ENCODE data around the gene AMH.

Gene AMH

DNA sequence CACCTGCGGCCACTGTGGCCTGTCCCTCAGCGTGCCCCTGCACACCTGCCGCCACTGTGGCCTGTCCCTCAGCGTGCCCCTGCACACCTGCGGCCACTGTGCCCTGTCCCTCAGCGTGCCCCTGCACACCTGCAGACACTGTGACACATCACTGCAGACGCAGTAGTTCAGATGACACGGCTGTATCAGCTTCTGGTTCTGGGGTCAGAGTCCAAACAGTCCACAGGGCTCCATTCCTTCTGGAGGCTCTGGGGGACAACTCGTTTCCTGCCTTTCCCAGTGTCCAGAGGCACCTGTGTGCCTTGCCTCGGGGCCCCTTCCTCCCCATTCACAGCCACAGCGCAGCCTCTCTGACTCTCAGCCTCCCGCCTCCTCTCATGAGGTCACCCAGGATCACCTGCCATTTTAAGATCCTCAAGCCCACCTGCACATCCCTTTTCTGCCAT lies 7.0 kb upstream of the AMH start:
- TF ChIP-seq ZFX (IDR thresholded peaks at IDR 0.05; ENCODE audit: borderline replicate concordance): no peak
- TF ChIP-seq, protein P1, sequence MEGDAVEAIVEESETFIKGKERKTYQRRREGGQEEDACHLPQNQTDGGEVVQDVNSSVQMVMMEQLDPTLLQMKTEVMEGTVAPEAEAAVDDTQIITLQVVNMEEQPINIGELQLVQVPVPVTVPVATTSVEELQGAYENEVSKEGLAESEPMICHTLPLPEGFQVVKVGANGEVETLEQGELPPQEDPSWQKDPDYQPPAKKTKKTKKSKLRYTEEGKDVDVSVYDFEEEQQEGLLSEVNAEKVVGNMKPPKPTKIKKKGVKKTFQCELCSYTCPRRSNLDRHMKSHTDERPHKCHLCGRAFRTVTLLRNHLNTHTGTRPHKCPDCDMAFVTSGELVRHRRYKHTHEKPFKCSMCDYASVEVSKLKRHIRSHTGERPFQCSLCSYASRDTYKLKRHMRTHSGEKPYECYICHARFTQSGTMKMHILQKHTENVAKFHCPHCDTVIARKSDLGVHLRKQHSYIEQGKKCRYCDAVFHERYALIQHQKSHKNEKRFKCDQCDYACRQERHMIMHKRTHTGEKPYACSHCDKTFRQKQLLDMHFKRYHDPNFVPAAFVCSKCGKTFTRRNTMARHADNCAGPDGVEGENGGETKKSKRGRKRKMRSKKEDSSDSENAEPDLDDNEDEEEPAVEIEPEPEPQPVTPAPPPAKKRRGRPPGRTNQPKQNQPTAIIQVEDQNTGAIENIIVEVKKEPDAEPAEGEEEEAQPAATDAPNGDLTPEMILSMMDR (IDR thresholded peaks at IDR 0.05): no peak
- no peak overlapping the region for H3K27ac ChIP-seq

DNA sequence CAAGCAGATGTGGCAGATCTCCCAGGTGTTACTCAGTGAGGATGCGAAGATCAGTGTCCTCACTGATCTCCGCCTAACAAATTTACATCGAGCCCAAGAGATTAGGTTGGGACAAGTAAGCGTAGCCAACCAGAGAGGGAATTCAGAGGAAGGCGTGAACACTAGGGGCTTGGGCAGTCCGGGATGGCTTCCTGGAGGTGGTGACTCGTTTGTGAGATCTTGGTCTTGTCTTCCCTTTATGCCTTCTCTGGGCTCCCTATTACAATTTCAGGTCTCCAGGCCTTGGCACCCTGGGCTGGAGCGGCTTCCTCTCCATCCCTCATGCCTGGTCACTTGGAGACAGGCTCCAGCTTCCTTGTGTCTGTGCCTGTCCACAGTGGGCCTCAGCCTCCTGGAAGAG lies 6.3 kb upstream of the AMH start:
- H3K27ac ChIP-seq: no peak overlapping the region
- TF ChIP-seq, protein P1 (IDR thresholded peaks at IDR 0.05): no peak
- no peak for TF ChIP-seq ZFX (IDR thresholded peaks at IDR 0.05; ENCODE audit: borderline replicate concordance)

DNA sequence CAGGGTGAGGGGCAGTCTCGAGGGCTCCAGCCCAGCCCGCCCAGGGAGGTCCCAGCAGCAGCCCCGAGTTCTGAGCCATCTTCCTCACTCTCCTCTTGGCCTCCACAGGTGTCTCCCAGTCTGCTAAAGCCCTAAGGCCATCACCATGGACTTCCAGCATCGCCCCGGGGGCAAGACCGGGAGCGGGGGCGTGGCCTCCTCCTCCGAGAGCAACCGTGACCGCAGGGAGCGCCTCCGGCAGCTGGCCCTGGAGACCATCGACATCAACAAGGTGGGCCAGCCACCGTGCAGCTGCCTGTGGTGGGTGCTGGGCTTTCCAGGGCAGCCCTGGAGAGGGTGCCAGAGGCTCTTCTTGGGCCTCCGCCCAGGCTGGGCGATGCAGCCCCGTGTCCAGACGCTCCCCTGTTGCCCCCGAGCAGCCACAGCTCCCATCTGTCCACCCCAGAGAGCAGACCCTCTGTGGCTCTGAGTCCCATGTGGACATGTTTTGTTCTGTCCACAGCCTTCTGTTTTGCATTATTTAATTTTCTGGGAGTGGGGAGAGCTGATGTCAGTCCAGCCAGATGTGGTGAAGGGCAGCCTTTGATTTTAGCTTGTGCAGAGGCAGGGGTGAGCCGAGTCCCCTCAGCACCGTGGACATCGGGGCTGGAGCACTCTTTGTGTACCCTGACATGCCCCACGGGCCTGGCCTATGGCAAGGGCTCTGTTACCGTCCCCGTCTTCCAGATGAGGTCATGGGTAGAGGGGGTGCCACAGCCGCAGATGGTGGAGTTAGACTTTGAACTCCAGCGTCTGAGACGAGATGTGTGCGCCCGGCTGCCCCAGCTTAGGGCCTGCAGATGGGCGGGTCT lies 5.6 kb upstream of the AMH start:
- TF ChIP-seq, protein P1 (IDR thresholded peaks at IDR 0.05): no peak
- no peak for TF ChIP-seq ZFX (IDR thresholded peaks at IDR 0.05; ENCODE audit: borderline replicate concordance)
- no peak overlapping the region for H3K27ac ChIP-seq

GRCh38 chr19:2244125-2244411 lies 5.1 kb upstream of the AMH start:
- H3K27ac ChIP-seq: no peak overlapping the region
- TF ChIP-seq, protein P1 (IDR thresholded peaks at IDR 0.05): no peak
- no peak for TF ChIP-seq ZFX (IDR thresholded peaks at IDR 0.05; ENCODE audit: borderline replicate concordance)

DNA sequence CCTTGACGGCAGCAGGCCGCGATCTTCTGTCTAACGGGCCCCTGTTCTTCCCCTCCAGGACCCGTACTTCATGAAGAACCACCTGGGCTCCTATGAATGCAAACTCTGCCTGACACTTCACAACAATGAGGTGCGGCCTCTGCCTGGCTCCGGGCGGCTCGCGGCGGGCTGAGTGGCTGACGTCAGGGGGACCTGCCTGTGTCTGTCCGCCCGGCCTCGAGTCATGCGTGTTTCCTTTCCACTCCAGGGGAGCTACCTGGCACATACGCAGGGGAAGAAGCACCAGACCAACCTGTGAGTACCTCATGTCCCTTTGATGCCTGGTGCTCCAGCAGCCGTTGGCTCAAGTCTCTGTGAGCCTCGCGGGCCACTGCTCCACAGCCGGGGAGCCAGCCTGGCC lies 4.6 kb upstream of the AMH start:
- H3K27ac ChIP-seq: no peak overlapping the region
- TF ChIP-seq, protein P1 (IDR thresholded peaks at IDR 0.05): no peak
- TF ChIP-seq ZFX (IDR thresholded peaks at IDR 0.05; ENCODE audit: borderline replicate concordance): no peak

GRCh38 chr19:2245273-2245672 lies 3.9 kb upstream of the AMH start:
- TF ChIP-seq, protein P1 (IDR thresholded peaks at IDR 0.05): no peak
- TF ChIP-seq ZFX (IDR thresholded peaks at IDR 0.05; ENCODE audit: borderline replicate concordance): no peak
- H3K27ac ChIP-seq: no peak overlapping the region

DNA sequence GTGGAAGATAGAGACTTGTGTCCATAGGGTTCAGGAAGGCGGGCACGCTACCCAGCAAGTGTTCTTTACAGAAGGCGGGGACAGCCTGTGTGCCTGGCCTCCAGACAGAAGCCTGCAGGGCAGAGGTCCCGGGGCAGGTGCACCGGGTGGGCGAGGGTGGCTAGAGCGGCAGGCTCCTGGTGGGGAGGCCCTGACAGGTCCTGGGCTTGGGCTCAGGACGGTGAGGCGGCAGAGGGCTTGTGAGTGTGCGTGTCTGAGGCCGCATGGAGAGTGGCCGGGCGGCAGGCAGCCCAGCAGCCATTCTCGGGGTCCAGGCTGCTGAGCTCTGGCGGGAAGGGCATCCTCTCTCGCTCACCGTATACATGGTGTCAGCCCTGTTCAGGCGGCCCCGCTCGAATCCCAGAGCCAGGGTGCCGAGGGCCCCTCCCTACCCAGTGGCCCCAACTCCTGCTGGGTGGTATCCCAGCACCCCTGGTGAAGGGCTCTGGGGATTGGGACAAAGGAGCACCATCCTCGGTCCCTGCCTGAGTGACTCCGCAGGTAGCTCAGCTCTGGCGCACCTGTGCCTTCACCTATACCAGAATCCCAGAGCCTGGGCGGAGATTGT lies 3.0 kb upstream of the AMH start:
- TF ChIP-seq ZFX (IDR thresholded peaks at IDR 0.05; ENCODE audit: borderline replicate concordance): no peak
- TF ChIP-seq, protein P1 (IDR thresholded peaks at IDR 0.05): no peak
- H3K27ac ChIP-seq: 0 out of 2 replicates have a peak overlapping the region, but pooled peaks have one; percentile 48

Data from 22Rv1 (cell line).